Activated naive CD8-positive, alpha-beta T cell (primary cell): ENCODE data around the gene SHROOM3.

Source experiments
- H3K27ac Mint-ChIP-seq: one replicate; pipeline ENCODE4 v1.8.0; 2021; ENCODE audit warnings: mixed read lengths
- H3K27me3 Mint-ChIP-seq: one replicate; pipeline ENCODE4 v1.8.0; 2021; ENCODE audit warnings: mixed read lengths
- H3K36me3 Mint-ChIP-seq: one replicate; pipeline ENCODE4 v1.8.0; 2021; ENCODE audit warnings: mixed read lengths
- H3K4me1 Mint-ChIP-seq: one replicate; pipeline ENCODE4 v1.8.0; 2021; ENCODE audit warnings: low read depth, mixed read lengths
- H3K4me3 Mint-ChIP-seq: one replicate; pipeline ENCODE4 v1.8.0; 2021; ENCODE audit warnings: mild to moderate bottlenecking, mixed read lengths
- H3K9me3 Mint-ChIP-seq: one replicate; pipeline ENCODE4 v1.8.0; 2021; ENCODE audit warnings: low read depth, mixed read lengths

The SHROOM3 gene

DNA sequence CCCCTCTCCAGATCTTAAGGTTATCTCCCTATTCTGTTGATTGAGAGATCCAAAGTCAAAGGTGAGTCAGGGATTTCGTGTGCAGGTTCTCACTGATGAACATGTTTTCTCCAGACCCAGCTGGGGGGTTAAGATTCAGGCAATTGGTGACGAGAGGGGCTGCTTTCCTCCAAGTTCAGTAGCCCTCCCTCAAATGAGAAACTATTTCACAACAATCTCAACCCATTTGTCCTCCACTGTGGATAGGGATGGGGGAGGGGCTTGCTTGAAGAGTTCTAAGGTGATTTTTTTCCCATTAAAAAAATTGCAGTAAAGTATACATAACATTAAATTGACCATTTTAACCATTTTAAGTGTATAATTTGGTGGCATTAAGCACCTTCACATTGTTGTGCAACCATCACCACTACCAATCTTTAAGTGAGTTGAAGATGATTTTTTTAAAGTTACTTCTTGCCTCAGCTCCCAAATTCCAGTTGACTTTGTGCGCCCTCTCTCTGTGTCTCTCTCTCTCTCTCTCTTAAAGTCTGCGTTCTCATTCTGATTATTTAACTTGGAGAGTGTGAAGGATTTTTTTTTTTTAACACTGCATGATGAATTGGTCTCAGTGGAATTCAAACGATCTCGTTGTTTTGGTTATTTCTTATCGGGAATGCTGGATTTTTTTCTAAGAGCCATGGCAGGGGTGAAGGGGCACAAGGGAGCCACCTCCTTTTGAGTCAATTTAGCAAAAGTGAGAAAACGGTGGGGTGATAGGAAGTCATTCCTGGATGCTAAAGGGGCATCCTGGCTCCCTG lies 175.9 kb downstream of the SHROOM3 start:
- H3K4me3 Mint-ChIP-seq: no peak overlapping the region
- no peaks in the 10 kb centered on the region for H3K9me3 Mint-ChIP-seq
- no peak overlapping the region for H3K27ac Mint-ChIP-seq
- no peaks in the 10 kb centered on the region for H3K4me1 Mint-ChIP-seq
- no peaks in the 10 kb centered on the region for H3K36me3 Mint-ChIP-seq
- H3K27me3 Mint-ChIP-seq: peaks cover 4% of the 10 kb centered on the region

DNA sequence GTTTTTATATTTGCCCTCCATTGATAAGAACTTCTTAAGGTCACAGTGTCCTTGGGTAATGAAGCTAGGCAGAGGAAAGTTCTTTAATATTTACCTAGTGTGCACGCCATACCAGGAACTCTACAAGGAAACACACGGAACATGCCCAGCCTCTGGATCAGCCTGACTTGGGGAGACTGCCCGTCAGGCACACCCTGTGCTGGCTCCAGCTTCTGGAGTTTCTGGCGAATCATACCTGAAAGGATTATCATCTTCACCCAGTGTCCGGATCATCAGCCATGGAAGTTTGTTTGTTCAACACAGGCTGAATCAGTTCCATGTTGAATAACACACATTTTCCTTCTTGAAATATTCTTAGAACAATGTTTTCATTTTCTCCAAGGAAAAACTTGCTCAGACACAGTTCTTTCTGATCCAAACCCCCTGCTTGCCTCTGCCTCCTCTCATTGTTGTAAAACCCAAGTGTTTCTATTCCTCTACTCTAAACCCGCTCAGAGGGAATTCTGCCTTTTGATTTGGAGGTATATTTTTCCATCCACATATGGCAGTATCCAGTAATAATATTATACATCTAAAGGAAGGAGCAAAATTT lies 176.7 kb downstream of the SHROOM3 start:
- no peaks in the 10 kb centered on the region for H3K36me3 Mint-ChIP-seq

DNA sequence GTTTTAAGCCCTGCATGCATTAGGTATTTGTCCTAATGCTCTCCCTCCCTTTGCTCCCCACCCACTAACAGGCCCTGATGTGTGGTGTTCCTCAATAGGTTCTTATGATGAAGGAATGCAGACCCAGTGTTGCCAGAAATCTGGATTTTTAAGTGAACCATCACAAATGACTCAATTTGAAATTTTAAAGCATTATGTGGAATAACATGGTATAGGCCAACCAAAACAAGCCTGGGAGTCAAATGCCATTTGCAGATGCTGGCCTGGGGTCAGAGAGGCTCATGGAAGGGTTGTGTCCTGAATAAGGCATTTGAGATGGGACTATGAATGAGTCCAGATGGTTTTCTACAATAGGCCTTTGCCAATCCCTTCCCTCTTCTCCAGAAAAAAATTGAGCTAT lies 179.6 kb downstream of the SHROOM3 start:
- H3K27ac Mint-ChIP-seq: no peak overlapping the region
- no peaks in the 10 kb centered on the region for H3K36me3 Mint-ChIP-seq
- H3K4me1 Mint-ChIP-seq: no peaks in the 10 kb centered on the region
- H3K27me3 Mint-ChIP-seq: peaks cover 7% of the 10 kb centered on the region
- no peak overlapping the region for H3K4me3 Mint-ChIP-seq
- no peaks in the 10 kb centered on the region for H3K9me3 Mint-ChIP-seq

More for the DNA sequence above, 176.7 kb downstream of the SHROOM3 start:
- peaks cover 6% of the 10 kb centered on the region for H3K27me3 Mint-ChIP-seq
- H3K4me3 Mint-ChIP-seq: no peak overlapping the region
- H3K9me3 Mint-ChIP-seq: no peaks in the 10 kb centered on the region
- H3K4me1 Mint-ChIP-seq: no peaks in the 10 kb centered on the region
- no peak overlapping the region for H3K27ac Mint-ChIP-seq

- no peaks in the 10 kb centered on the region for H3K36me3 Mint-ChIP-seq
- H3K4me1 Mint-ChIP-seq: no peaks in the 10 kb centered on the region
- no peak overlapping the region for H3K4me3 Mint-ChIP-seq
- peaks cover 10% of the 10 kb centered on the region for H3K27me3 Mint-ChIP-seq
- H3K9me3 Mint-ChIP-seq: no peaks in the 10 kb centered on the region
- no peak overlapping the region for H3K27ac Mint-ChIP-seq
Measured at GRCh38 chr4:76615999-76616398, 181.0 kb downstream of the SHROOM3 start.

DNA sequence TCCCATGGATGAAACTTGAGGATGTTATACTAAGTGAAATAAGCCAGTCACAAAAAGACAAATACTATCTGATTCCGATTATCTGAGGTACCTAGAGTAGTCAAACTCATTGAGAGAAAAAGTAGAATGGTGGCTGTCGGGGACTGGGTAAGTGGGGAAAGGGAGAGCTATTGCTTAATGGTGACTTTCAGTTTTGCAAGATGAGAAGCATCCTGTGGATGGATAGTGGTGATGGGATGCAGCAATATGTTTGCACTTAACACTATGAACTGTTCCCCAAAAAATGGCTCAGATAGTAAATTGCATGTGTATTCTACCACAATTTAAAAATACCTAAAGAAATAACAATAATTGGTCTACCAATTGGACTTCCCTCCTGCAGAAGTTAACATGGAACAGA lies 181.5 kb downstream of the SHROOM3 start:
- no peak overlapping the region for H3K27ac Mint-ChIP-seq
- no peak overlapping the region for H3K4me3 Mint-ChIP-seq
- peaks cover 10% of the 10 kb centered on the region for H3K27me3 Mint-ChIP-seq
- no peaks in the 10 kb centered on the region for H3K9me3 Mint-ChIP-seq
- H3K4me1 Mint-ChIP-seq: no peaks in the 10 kb centered on the region
- no peaks in the 10 kb centered on the region for H3K36me3 Mint-ChIP-seq

- no peaks in the 10 kb centered on the region for H3K9me3 Mint-ChIP-seq
- H3K4me1 Mint-ChIP-seq: no peaks in the 10 kb centered on the region
- H3K27me3 Mint-ChIP-seq: peaks cover 13% of the 10 kb centered on the region
- no peak overlapping the region for H3K4me3 Mint-ChIP-seq
- no peak overlapping the region for H3K27ac Mint-ChIP-seq
- H3K36me3 Mint-ChIP-seq: no peaks in the 10 kb centered on the region
Measured at GRCh38 chr4:76620723-76621468, 185.9 kb downstream of the SHROOM3 start.

GRCh38 chr4:76622126-76622525 lies 187.1 kb downstream of the SHROOM3 start:
- no peak overlapping the region for H3K27ac Mint-ChIP-seq
- H3K4me1 Mint-ChIP-seq: no peaks in the 10 kb centered on the region
- no peaks in the 10 kb centered on the region for H3K9me3 Mint-ChIP-seq
- no peaks in the 10 kb centered on the region for H3K36me3 Mint-ChIP-seq
- no peak overlapping the region for H3K4me3 Mint-ChIP-seq
- peaks cover 14% of the 10 kb centered on the region for H3K27me3 Mint-ChIP-seq

GRCh38 chr4:76622717-76623116 lies 187.7 kb downstream of the SHROOM3 start:
- H3K9me3 Mint-ChIP-seq: no peaks in the 10 kb centered on the region
- H3K36me3 Mint-ChIP-seq: no peaks in the 10 kb centered on the region
- peaks cover 14% of the 10 kb centered on the region for H3K27me3 Mint-ChIP-seq
- no peak overlapping the region for H3K4me3 Mint-ChIP-seq
- no peak overlapping the region for H3K27ac Mint-ChIP-seq
- no peaks in the 10 kb centered on the region for H3K4me1 Mint-ChIP-seq

- Mint-ChIP-seq H3K9me3 (no peaks in the 10 kb centered on the region), H3K4me3 (no peak overlapping the region), H3K27me3 (peaks cover 14% of the 10 kb centered on the region), H3K27ac (no peak overlapping the region), H3K36me3 (no peaks in the 10 kb centered on the region), H3K4me1 (no peaks in the 10 kb centered on the region)
Measured at GRCh38 chr4:76623217-76624045, 188.4 kb downstream of the SHROOM3 start.

- Mint-ChIP-seq H3K27ac (no peak overlapping the region), H3K4me1 (no peaks in the 10 kb centered on the region), H3K4me3 (no peak overlapping the region), H3K36me3 (no peaks in the 10 kb centered on the region), H3K27me3 (peaks cover 18% of the 10 kb centered on the region), H3K9me3 (no peaks in the 10 kb centered on the region)
Measured at GRCh38 chr4:76624241-76624681, 189.2 kb downstream of the SHROOM3 start.

GRCh38 chr4:76624931-76625715 lies 190.1 kb downstream of the SHROOM3 start:
- Mint-ChIP-seq H3K27me3 (peaks cover 18% of the 10 kb centered on the region), H3K27ac (no peak overlapping the region), H3K36me3 (no peaks in the 10 kb centered on the region), H3K4me1 (no peaks in the 10 kb centered on the region), H3K9me3 (no peaks in the 10 kb centered on the region), H3K4me3 (no peak overlapping the region)

- Mint-ChIP-seq H3K4me3 (no peak overlapping the region), H3K4me1 (no peaks in the 10 kb centered on the region), H3K27me3 (peaks cover 29% of the 10 kb centered on the region), H3K9me3 (no peaks in the 10 kb centered on the region), H3K36me3 (no peaks in the 10 kb centered on the region), H3K27ac (no peak overlapping the region)
Measured at GRCh38 chr4:76626686-76627465, 191.8 kb downstream of the SHROOM3 start.

DNA sequence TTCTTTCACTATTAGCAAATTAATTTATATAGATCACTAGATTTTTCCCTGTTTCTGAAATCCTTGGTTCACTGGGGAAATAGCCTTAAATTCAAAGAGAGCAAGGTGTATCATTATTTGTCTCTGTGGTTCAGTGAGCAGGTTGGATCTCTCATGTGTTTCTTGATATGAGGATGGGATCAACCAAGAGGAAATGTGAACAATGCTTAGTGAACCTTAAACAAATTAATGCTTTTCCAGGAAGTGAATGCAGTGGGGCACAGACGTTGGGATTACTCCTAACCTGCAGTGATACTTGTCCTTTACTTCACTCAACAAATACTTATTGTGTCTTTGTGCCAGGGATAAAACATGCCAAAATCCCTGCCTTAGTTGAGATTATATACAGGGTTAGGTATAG lies 193.2 kb downstream of the SHROOM3 start:
- Mint-ChIP-seq H3K4me3 (no peak overlapping the region), H3K4me1 (no peaks in the 10 kb centered on the region), H3K27me3 (peaks cover 31% of the 10 kb centered on the region), H3K9me3 (no peaks in the 10 kb centered on the region), H3K27ac (no peak overlapping the region), H3K36me3 (no peaks in the 10 kb centered on the region)
